Activated CD4-positive, alpha-beta T cell treated with anti-CD3 and anti-CD28 coated beads for 36 hours (primary cell): ENCODE data around the gene TTC39C. TPM values are rescaled to one million over a fixed set of nuclear protein-coding genes. Genes with fewer than 3 reads are reported as not detected.
A peak's percentile ranks its signal among the peaks of the same experiment; 100 is the strongest.

Experiments
- ATAC-seq: fragments of 200-7000 bp; cut with Tn5 transposase; one replicate; pipeline ENCODE4 v1.10.0; 2021; ENCODE audit warnings: mild to moderate bottlenecking, moderate library complexity
- CTCF ChIA-PET: fragments of 350-600 bp; sonication (Branson Sonifier 250); formaldehyde crosslinking; loops from one replicate; lab custom pipeline; 2021; ENCODE audit warnings: antibody characterized with exemption; lab: Charles Lee
- POLR2A ChIA-PET: fragments of 350-600 bp; sonication (Branson Sonifier 250); formaldehyde crosslinking; loops from one replicate; lab custom pipeline; 2021; ENCODE audit warnings: antibody characterized with exemption, inconsistent platforms; lab: Charles Lee
- DNase-seq: peaks from one replicate; pipeline ENCODE4 v3.0.0-alpha.2; 2020
- H3K27ac Mint-ChIP-seq: one replicate; pipeline ENCODE4 v1.8.0; 2021; ENCODE audit warnings: mixed read lengths
- H3K27me3 Mint-ChIP-seq: one replicate; pipeline ENCODE4 v1.8.0; 2021; ENCODE audit warnings: mixed read lengths
- H3K36me3 Mint-ChIP-seq: one replicate; pipeline ENCODE4 v1.8.0; 2021; ENCODE audit warnings: low read depth, mixed read lengths
- H3K4me1 Mint-ChIP-seq: one replicate; pipeline ENCODE4 v1.8.0; 2021; ENCODE audit warnings: mixed read lengths
- H3K4me3 Mint-ChIP-seq: one replicate; pipeline ENCODE4 v1.8.0; 2021; ENCODE audit warnings: mild to moderate bottlenecking, moderate library complexity, mixed read lengths
- H3K9me3 Mint-ChIP-seq: one replicate; pipeline ENCODE4 v1.8.0; 2021; ENCODE audit warnings: low read depth, mixed read lengths
- intact Hi-C, 2 experiments: fragments of 100-400 bp; cut with DNase I in 1 of 2; cut with micrococcal nuclease in 1 of 2; formaldehyde crosslinking; loops; one replicate each; pipeline versions ENCODE4 v1.14.2 to v1.15.1; 2022 to 2024; cut with DNase I, micrococcal nuclease
- total RNA-seq, 2 experiments: library from RNA; stranded (reverse); gene quantifications; one replicate each; pipeline ENCODE4 v1.2.3, GENCODE V29; 2021

Gene TTC39C
- total RNA-seq, 2 experiments from 2014 or later: 22.2 to 28.6 TPM

- Mint-ChIP-seq H3K36me3 (peaks cover 14% of the 10 kb centered on the region), H3K27me3 (no peaks in the 10 kb centered on the region), H3K9me3 (no peaks in the 10 kb centered on the region), H3K27ac (peak overlapping the region; percentile 24), H3K4me1 (peaks cover 27% of the 10 kb centered on the region), H3K4me3 (no peak overlapping the region)
- intact Hi-C loops: no loop called here
- peak; percentile 44 for ATAC-seq
- ChIA-PET CTCF (interaction anchor here (0.6 to 1.9 kb wide), 2 partner anchors 28 to 58 kb away, joined by 3 to 5 read pairs; no protein-coding TSS in a partner anchor), POLR2A (interaction anchor here (0.8 kb wide), 1 partner anchor 92 kb away, joined by 3 read pairs; no protein-coding TSS in a partner anchor)
- peak; percentile 17 for DNase-seq
Measured at GRCh38 chr18:24112874-24113615, 98.5 kb downstream of the TTC39C start.

- H3K4me3 Mint-ChIP-seq: no peak overlapping the region
- H3K36me3 Mint-ChIP-seq: peaks cover 20% of the 10 kb centered on the region
- no peak for DNase-seq
- H3K27ac Mint-ChIP-seq: peak overlapping the region; percentile 40
- no peak for ATAC-seq
- no peaks in the 10 kb centered on the region for H3K9me3 Mint-ChIP-seq
- ChIA-PET CTCF (interaction anchor here (0.5 to 1.6 kb wide), 8 partner anchors 31 to 294 kb away, joined by 3 to 4 read pairs (median 3); no protein-coding TSS in a partner anchor), POLR2A (no interaction called here)
- intact Hi-C loops: loop anchor here in 1 of 2 experiments (5.0 kb wide), 4 partner anchors 38 to 303 kb away; no protein-coding TSS in a partner anchor
- no peaks in the 10 kb centered on the region for H3K27me3 Mint-ChIP-seq
- H3K4me1 Mint-ChIP-seq: peaks cover 30% of the 10 kb centered on the region
Measured at GRCh38 chr18:24114924-24115549, 100.5 kb downstream of the TTC39C start.

GRCh38 chr18:24115628-24116027 is 101.1 kb downstream of the TTC39C start:
- Mint-ChIP-seq H3K36me3 (peaks cover 23% of the 10 kb centered on the region), H3K27me3 (no peaks in the 10 kb centered on the region), H3K27ac (peak overlapping the region; percentile 40), H3K4me1 (peaks cover 30% of the 10 kb centered on the region), H3K9me3 (no peaks in the 10 kb centered on the region), H3K4me3 (no peak overlapping the region)
- DNase-seq: no peak
- CTCF ChIA-PET: interaction anchor here (0.6 to 2.9 kb wide), 8 partner anchors 31 to 295 kb away, joined by 3 to 13 read pairs (median 3); no protein-coding TSS in a partner anchor
- POLR2A ChIA-PET: no interaction called here
- ATAC-seq: peak; percentile 31
- intact Hi-C loops: loop anchor here in 1 of 2 experiments (5.0 kb wide), 4 partner anchors 38 to 303 kb away; no protein-coding TSS in a partner anchor

GRCh38 chr18:24118750-24119577 is 104.4 kb downstream of the TTC39C start:
- H3K27ac Mint-ChIP-seq: no peak overlapping the region
- DNase-seq: peak; percentile 87
- peaks cover 20% of the 10 kb centered on the region for H3K4me1 Mint-ChIP-seq
- H3K36me3 Mint-ChIP-seq: peaks cover 25% of the 10 kb centered on the region
- POLR2A ChIA-PET: no interaction called here
- H3K9me3 Mint-ChIP-seq: no peaks in the 10 kb centered on the region
- no peak overlapping the region for H3K4me3 Mint-ChIP-seq
- ATAC-seq: peak; percentile 81
- CTCF ChIA-PET: interaction anchor here (0.6 to 2.9 kb wide), 9 partner anchors 9 to 326 kb away, joined by 3 to 13 read pairs (median 3); no protein-coding TSS in a partner anchor
- H3K27me3 Mint-ChIP-seq: no peaks in the 10 kb centered on the region
- intact Hi-C loops: loop anchor here (1.0 to 5.0 kb wide), 13 partner anchors 42 to 497 kb away; partner anchors contain the start of gene TTC39C (in 1 of the 2)

GRCh38 chr18:24120676-24121075 is 106.1 kb downstream of the TTC39C start:
- Mint-ChIP-seq H3K27me3 (no peaks in the 10 kb centered on the region), H3K27ac (no peak overlapping the region), H3K4me1 (peaks cover 6% of the 10 kb centered on the region), H3K9me3 (no peaks in the 10 kb centered on the region), H3K4me3 (no peak overlapping the region), H3K36me3 (peaks cover 28% of the 10 kb centered on the region)
- ATAC-seq: no peak
- POLR2A ChIA-PET: no interaction called here
- DNase-seq: no peak
- intact Hi-C loops: no loop called here
- CTCF ChIA-PET: interaction anchor here (1.0 to 1.8 kb wide), 5 partner anchors 31 to 298 kb away, joined by 3 to 6 read pairs (median 4); no protein-coding TSS in a partner anchor

- DNase-seq (no peak), ATAC-seq (no peak)
- ChIA-PET POLR2A (no interaction called here), CTCF (interaction anchor here (1.0 to 1.2 kb wide), 3 partner anchors 32 to 299 kb away, joined by 3 to 4 read pairs (median 4); no protein-coding TSS in a partner anchor)
- Mint-ChIP-seq H3K4me1 (peaks cover 2% of the 10 kb centered on the region), H3K9me3 (no peaks in the 10 kb centered on the region), H3K4me3 (no peak overlapping the region), H3K27me3 (no peaks in the 10 kb centered on the region), H3K27ac (no peak overlapping the region), H3K36me3 (peaks cover 23% of the 10 kb centered on the region)
- intact Hi-C loops: no loop called here
Measured at GRCh38 chr18:24121625-24122024, 107.1 kb downstream of the TTC39C start.

- Mint-ChIP-seq H3K27ac (no peak overlapping the region), H3K36me3 (peaks cover 20% of the 10 kb centered on the region), H3K9me3 (no peaks in the 10 kb centered on the region), H3K27me3 (no peaks in the 10 kb centered on the region), H3K4me1 (no peaks in the 10 kb centered on the region), H3K4me3 (no peak overlapping the region)
- CTCF ChIA-PET: no interaction called here
- intact Hi-C loops: no loop called here
- POLR2A ChIA-PET: interaction anchor here (0.6 kb wide), 1 partner anchor 75 kb away, joined by 6 read pairs; no protein-coding TSS in a partner anchor
- ATAC-seq: no peak
- DNase-seq: no peak
Measured at GRCh38 chr18:24126155-24126961, 111.8 kb downstream of the TTC39C start.

GRCh38 chr18:24127735-24128134 is 113.2 kb downstream of the TTC39C start:
- ATAC-seq: no peak
- Mint-ChIP-seq H3K36me3 (peaks cover 22% of the 10 kb centered on the region), H3K27ac (peak overlapping the region; percentile 5), H3K4me1 (no peaks in the 10 kb centered on the region), H3K27me3 (no peaks in the 10 kb centered on the region), H3K9me3 (no peaks in the 10 kb centered on the region), H3K4me3 (no peak overlapping the region)
- no peak for DNase-seq
- CTCF ChIA-PET: interaction anchor here (0.6 to 1.3 kb wide), 2 partner anchors 11 to 278 kb away, joined by 3 read pairs; partner anchors contain the start of gene CABYR
- intact Hi-C loops: no loop called here
- POLR2A ChIA-PET: no interaction called here

- Mint-ChIP-seq H3K27ac (no peak overlapping the region), H3K4me3 (no peak overlapping the region), H3K9me3 (no peaks in the 10 kb centered on the region), H3K36me3 (peaks cover 22% of the 10 kb centered on the region), H3K4me1 (no peaks in the 10 kb centered on the region), H3K27me3 (no peaks in the 10 kb centered on the region)
- DNase-seq (no peak), ATAC-seq (no peak)
- intact Hi-C loops: no loop called here
- ChIA-PET POLR2A (no interaction called here), CTCF (interaction anchor here (1.3 kb wide), 1 partner anchor 10 kb away, joined by 3 read pairs; the partner anchor contains the start of gene CABYR)
Measured at GRCh38 chr18:24128700-24129099, 114.1 kb downstream of the TTC39C start.

GRCh38 chr18:24130494-24130893 is 115.9 kb downstream of the TTC39C start:
- intact Hi-C loops: no loop called here
- DNase-seq: no peak
- H3K9me3 Mint-ChIP-seq: no peaks in the 10 kb centered on the region
- ChIA-PET CTCF (no interaction called here), POLR2A (no interaction called here)
- H3K27ac Mint-ChIP-seq: no peak overlapping the region
- peaks cover 20% of the 10 kb centered on the region for H3K36me3 Mint-ChIP-seq
- no peaks in the 10 kb centered on the region for H3K4me1 Mint-ChIP-seq
- H3K27me3 Mint-ChIP-seq: no peaks in the 10 kb centered on the region
- ATAC-seq: no peak
- H3K4me3 Mint-ChIP-seq: no peak overlapping the region
